ENCODE results near the gene C1QTNF9B. TPM values are rescaled to one million over a fixed set of nuclear protein-coding genes. Genes with fewer than 3 reads are reported as not detected.

The C1QTNF9B gene
- total RNA-seq, 1 donor from 2014 or later = not detected

DNA sequence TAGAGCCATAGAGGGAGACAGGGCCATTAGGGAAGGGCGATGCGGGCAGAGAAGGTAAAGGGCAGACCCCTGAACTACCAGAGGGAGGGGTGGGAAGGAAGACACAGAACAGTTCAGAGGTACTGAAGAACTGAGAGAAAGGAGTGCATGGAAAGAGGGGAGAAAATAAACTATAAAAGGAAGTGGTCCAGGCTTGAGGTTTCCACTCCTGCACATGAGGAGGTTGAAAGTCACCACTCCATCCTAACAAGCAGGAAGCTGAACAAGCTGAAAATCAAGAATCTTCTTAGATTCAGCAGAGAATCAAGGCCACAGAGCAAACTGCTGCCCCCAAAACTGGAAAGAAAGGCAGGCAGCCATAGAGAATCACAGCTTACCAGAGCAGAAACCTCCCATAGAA lies 53.2 kb downstream of the C1QTNF9B start:
- FAIRE-seq (no peak), DNase-seq (ENCODE audit: low read depth) (no peak)
- Mint-ChIP-seq H3K4me3 (ENCODE audit: unreplicated experiment) (no peak overlapping the region), H3K27me3 (ENCODE audit: low read depth, unreplicated experiment) (no peaks in the 10 kb centered on the region), H3K9me3 (ENCODE audit: unreplicated experiment) (no peaks in the 10 kb centered on the region), H3K4me1 (ENCODE audit: low read depth, unreplicated experiment) (peaks cover 8% of the 10 kb centered on the region), H3K36me3 (ENCODE audit: low read depth, unreplicated experiment) (peaks cover 6% of the 10 kb centered on the region), H3K27ac (ENCODE audit: unreplicated experiment) (no peak overlapping the region)
- Histone ChIP-seq H3K79me2 (ENCODE audit: insufficient read depth, low read length) (no peaks in the 10 kb centered on the region), H3K27ac (ENCODE audit: low read depth, low read length) (no peak overlapping the region), H3K9ac (ENCODE audit: low read length) (no peak overlapping the region), H3K4me2 (ENCODE audit: low read length) (no peak overlapping the region), H3K36me3 (ENCODE audit: insufficient read depth, low read length) (no peaks in the 10 kb centered on the region), H3K9me3 (ENCODE audit: insufficient read depth, low read depth, low read length) (no peaks in the 10 kb centered on the region), H3K27me3 (ENCODE audit: insufficient read depth, low read length) (no peaks in the 10 kb centered on the region), H3K4me3 (ENCODE audit: insufficient read depth, low read depth, low read length) (no peak overlapping the region), H3K4me1 (ENCODE audit: insufficient read depth, low read length) (no peaks in the 10 kb centered on the region), H4K20me1 (ENCODE audit: insufficient read depth, low read length) (no peaks in the 10 kb centered on the region), H2AFZ (ENCODE audit: low read depth, low read length) (no peak overlapping the region)
- no peak for TF ChIP-seq EZH2 (IDR thresholded peaks at IDR 0.05; ENCODE audit: insufficient read depth, low read length)
- TF ChIP-seq, protein P1, sequence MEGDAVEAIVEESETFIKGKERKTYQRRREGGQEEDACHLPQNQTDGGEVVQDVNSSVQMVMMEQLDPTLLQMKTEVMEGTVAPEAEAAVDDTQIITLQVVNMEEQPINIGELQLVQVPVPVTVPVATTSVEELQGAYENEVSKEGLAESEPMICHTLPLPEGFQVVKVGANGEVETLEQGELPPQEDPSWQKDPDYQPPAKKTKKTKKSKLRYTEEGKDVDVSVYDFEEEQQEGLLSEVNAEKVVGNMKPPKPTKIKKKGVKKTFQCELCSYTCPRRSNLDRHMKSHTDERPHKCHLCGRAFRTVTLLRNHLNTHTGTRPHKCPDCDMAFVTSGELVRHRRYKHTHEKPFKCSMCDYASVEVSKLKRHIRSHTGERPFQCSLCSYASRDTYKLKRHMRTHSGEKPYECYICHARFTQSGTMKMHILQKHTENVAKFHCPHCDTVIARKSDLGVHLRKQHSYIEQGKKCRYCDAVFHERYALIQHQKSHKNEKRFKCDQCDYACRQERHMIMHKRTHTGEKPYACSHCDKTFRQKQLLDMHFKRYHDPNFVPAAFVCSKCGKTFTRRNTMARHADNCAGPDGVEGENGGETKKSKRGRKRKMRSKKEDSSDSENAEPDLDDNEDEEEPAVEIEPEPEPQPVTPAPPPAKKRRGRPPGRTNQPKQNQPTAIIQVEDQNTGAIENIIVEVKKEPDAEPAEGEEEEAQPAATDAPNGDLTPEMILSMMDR (IDR thresholded peaks at IDR 0.05; ENCODE audit: insufficient read depth, low read depth, low read length) = no peak

DNA sequence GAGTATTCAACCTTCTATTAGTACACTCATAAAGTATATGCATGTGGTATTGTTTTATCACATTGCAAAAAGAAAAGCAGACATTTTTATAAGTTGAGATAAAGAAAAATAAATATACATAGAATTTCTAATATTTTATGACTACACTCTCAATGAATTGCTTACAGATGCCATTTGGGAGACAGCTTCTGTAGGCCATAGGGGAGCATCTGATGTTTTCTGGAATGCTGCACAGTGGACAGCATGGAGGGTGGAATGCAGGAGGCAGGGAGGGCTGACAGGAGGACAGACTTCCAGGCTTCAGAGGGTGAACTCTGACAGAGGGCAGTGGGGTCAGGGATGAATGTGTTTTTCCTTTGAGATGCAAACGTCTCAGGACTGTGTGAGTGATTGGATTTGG lies 53.9 kb downstream of the C1QTNF9B start:
- Mint-ChIP-seq H3K4me1 (ENCODE audit: low read depth, unreplicated experiment) (peaks cover 8% of the 10 kb centered on the region), H3K36me3 (ENCODE audit: low read depth, unreplicated experiment) (peaks cover 5% of the 10 kb centered on the region), H3K27me3 (ENCODE audit: low read depth, unreplicated experiment) (no peaks in the 10 kb centered on the region), H3K4me3 (ENCODE audit: unreplicated experiment) (no peak overlapping the region), H3K9me3 (ENCODE audit: unreplicated experiment) (no peaks in the 10 kb centered on the region), H3K27ac (ENCODE audit: unreplicated experiment) (no peak overlapping the region)
- no peak overlapping the region for H2AFZ ChIP-seq (ENCODE audit: low read depth, low read length)
- H3K4me1 ChIP-seq (ENCODE audit: insufficient read depth, low read length) = no peaks in the 10 kb centered on the region
- FAIRE-seq (no peak), DNase-seq (ENCODE audit: low read depth) (no peak)
- no peaks in the 10 kb centered on the region for H3K27me3 ChIP-seq (ENCODE audit: insufficient read depth, low read length)
- H3K9me3 ChIP-seq (ENCODE audit: insufficient read depth, low read depth, low read length) = no peaks in the 10 kb centered on the region
- no peaks in the 10 kb centered on the region for H3K36me3 ChIP-seq (ENCODE audit: insufficient read depth, low read length)
- TF ChIP-seq EZH2 (IDR thresholded peaks at IDR 0.05; ENCODE audit: insufficient read depth, low read length) = no peak
- TF ChIP-seq, protein P1 (IDR thresholded peaks at IDR 0.05; ENCODE audit: insufficient read depth, low read depth, low read length) = no peak
- H3K4me3 ChIP-seq (ENCODE audit: insufficient read depth, low read depth, low read length) = no peak overlapping the region
- no peak overlapping the region for H3K4me2 ChIP-seq (ENCODE audit: low read length)
- H3K79me2 ChIP-seq (ENCODE audit: insufficient read depth, low read length) = no peaks in the 10 kb centered on the region
- H4K20me1 ChIP-seq (ENCODE audit: insufficient read depth, low read length) = no peaks in the 10 kb centered on the region
- H3K27ac ChIP-seq (ENCODE audit: low read depth, low read length) = no peak overlapping the region
- no peak overlapping the region for H3K9ac ChIP-seq (ENCODE audit: low read length)

DNA sequence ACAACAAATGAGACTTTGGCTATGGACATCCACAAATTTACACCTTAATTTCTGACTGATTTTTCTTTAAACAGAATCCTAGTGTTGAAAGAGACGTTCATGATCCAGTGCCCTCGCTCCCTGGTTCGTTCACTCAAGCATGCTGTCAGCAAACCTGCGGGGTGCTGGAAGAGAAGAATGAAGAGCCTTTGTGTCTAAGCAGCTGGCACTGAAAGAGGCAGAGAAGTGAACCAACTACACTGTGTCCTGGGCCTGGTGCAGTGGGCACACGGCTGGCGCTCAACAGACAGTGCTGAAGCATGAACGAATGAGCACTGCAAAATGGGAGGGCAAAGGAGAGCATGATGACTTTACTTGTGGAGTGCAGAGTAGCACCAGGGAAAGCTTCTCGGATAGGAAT lies 54.9 kb downstream of the C1QTNF9B start:
- Histone ChIP-seq H3K9ac (ENCODE audit: low read length) (no peak overlapping the region), H3K27ac (ENCODE audit: low read depth, low read length) (no peak overlapping the region), H3K27me3 (ENCODE audit: insufficient read depth, low read length) (no peaks in the 10 kb centered on the region), H4K20me1 (ENCODE audit: insufficient read depth, low read length) (no peaks in the 10 kb centered on the region), H3K9me3 (ENCODE audit: insufficient read depth, low read depth, low read length) (no peaks in the 10 kb centered on the region), H3K4me3 (ENCODE audit: insufficient read depth, low read depth, low read length) (no peak overlapping the region), H3K4me1 (ENCODE audit: insufficient read depth, low read length) (no peaks in the 10 kb centered on the region), H3K79me2 (ENCODE audit: insufficient read depth, low read length) (no peaks in the 10 kb centered on the region), H3K36me3 (ENCODE audit: insufficient read depth, low read length) (no peaks in the 10 kb centered on the region), H3K4me2 (ENCODE audit: low read length) (no peak overlapping the region), H2AFZ (ENCODE audit: low read depth, low read length) (no peak overlapping the region)
- no peaks in the 10 kb centered on the region for H3K9me3 Mint-ChIP-seq (ENCODE audit: unreplicated experiment)
- FAIRE-seq (no peak), DNase-seq (ENCODE audit: low read depth) (no peak)
- no peak overlapping the region for H3K27ac Mint-ChIP-seq (ENCODE audit: unreplicated experiment)
- no peak overlapping the region for H3K4me3 Mint-ChIP-seq (ENCODE audit: unreplicated experiment)
- H3K4me1 Mint-ChIP-seq (ENCODE audit: low read depth, unreplicated experiment) = peaks cover 8% of the 10 kb centered on the region
- TF ChIP-seq, protein P1 (IDR thresholded peaks at IDR 0.05; ENCODE audit: insufficient read depth, low read depth, low read length) = no peak
- TF ChIP-seq EZH2 (IDR thresholded peaks at IDR 0.05; ENCODE audit: insufficient read depth, low read length) = no peak
- no peaks in the 10 kb centered on the region for H3K27me3 Mint-ChIP-seq (ENCODE audit: low read depth, unreplicated experiment)
- peaks cover 3% of the 10 kb centered on the region for H3K36me3 Mint-ChIP-seq (ENCODE audit: low read depth, unreplicated experiment)

Other genes starting within 250 kb of the C1QTNF9B start
- 13.0 and 18.6 TPM in 2 replicates for gene MIPEP, start 8.1 kb downstream of the C1QTNF9B start, total RNA-seq

Measured in astrocyte (in vitro differentiated cells and primary cell).